HL-60 (cell line): Measurements from ENCODE around the gene WDR91.

Experiments used
- CTCF ChIP-seq: IDR thresholded peaks from one replicate; pipeline ENCODE4 v1.5.1; 2011; ENCODE audit warnings: low read length, control low read depth, inconsistent platforms; ENCODE audit not compliant: insufficient read depth
- GABPA ChIP-seq: IDR thresholded peaks from 2 replicates; pipeline ENCODE4 v1.6.1; 2012; ENCODE audit warnings: low read depth
- POLR2AphosphoS5 ChIP-seq: IDR thresholded peaks from 2 replicates; pipeline ENCODE4 v1.6.1; 2012; ENCODE audit warnings: low read depth
- REST ChIP-seq: IDR thresholded peaks from 2 replicates; pipeline ENCODE4 v1.6.1; 2012; ENCODE audit warnings: low read depth; ENCODE audit not compliant: insufficient replicate concordance

- TF ChIP-seq CTCF (peak; percentile 58), POLR2AphosphoS5 (peak; percentile 80; the same call in 1 of the 2 replicates), REST (peak; percentile 11), GABPA (peak; percentile 97)
Measured at GRCh38 chr7:135170274-135170997, 40.9 kb downstream of the WDR91 start, which contains the start of gene CYREN.
